Measurements from ENCODE around the gene WDR1. TPM values are rescaled to one million over a fixed set of nuclear protein-coding genes. Genes with fewer than 3 reads are reported as not detected.

WDR1 gene
- total and polyA plus RNA-seq, 10 of the 15 experiments (the other 5 are each of a cell fraction or from before 2014, with no cell fraction given), result 28.5 to 397 (median 290) TPM

DNA sequence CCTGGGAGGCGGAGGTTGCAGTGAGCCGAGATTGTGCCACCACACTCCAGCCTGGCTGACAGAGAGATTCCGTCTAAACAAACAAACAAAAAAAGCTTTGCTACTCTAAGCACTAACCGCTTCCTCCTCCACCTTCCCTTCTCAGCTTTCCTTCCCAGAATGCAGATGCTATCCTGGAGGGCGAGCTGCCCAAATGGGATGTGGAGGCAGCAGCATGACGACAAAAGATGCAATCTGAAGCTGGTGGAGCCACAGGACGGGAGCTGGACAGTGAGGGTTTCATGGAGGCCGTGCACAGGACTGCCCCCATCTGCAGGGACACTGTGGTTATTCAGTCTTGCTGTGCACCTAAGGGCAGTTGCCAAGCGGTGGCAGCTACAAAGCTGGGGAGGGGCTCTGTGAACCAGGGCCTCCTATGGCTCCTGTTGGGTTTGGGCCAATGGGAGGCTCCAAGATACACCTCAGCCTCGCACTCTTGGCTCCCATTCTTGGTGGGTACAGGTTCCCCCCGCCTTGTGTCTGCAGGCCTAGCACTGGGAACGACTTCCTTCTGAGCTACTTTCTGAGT lies 47.4 kb downstream of the WDR1 start (continued):
- TF ChIP-seq MLLT1 (IDR thresholded peaks at IDR 0.05), result no peak
- no peak for TF ChIP-seq IRF5 (IDR thresholded peaks at IDR 0.05; ENCODE audit: borderline replicate concordance)
- TF ChIP-seq CREB1 (IDR thresholded peaks at IDR 0.05; ENCODE audit: low read depth), result no peak
- no peak for TF ChIP-seq CHD2 (IDR thresholded peaks at IDR 0.05; ENCODE audit: borderline replicate concordance, low read depth, low read length)
- TF ChIP-seq BACH1 (IDR thresholded peaks at IDR 0.05; ENCODE audit: borderline replicate concordance), result no peak
- no peak for TF ChIP-seq ATF3 (IDR thresholded peaks at IDR 0.05; ENCODE audit: borderline replicate concordance, extremely low read depth, low read depth, low read length)
- no peak for TF ChIP-seq SP1 (IDR thresholded peaks at IDR 0.05; ENCODE audit: low read depth, low read length)
- no peak for TF ChIP-seq ZNF274 (IDR thresholded peaks at IDR 0.05; ENCODE audit: insufficient read depth, insufficient read length)
- no peak for TF ChIP-seq RAD51 (IDR thresholded peaks at IDR 0.05)
- no peak for TF ChIP-seq RB1 (IDR thresholded peaks at IDR 0.05; ENCODE audit: borderline replicate concordance)

Data from GM12878 (cell line).